Stomach (tissue), 9 donors: ENCODE results near the gene CDCA7. TPM values are rescaled to one million over a fixed set of nuclear protein-coding genes. Genes with fewer than 3 reads are reported as not detected.
"Not testable (repeated sequence)": the region's sequence is repeated elsewhere in the genome, so short reads cannot be mapped to it uniquely, and the experiment has no call there.

Experiments used
- DNase-seq, 2 donors: peaks; one replicate each; pipeline versions ENCODE4 v3.0.0 to v3.0.0-alpha.2; 2013 to 2019
- H3K27ac ChIP-seq, 5 donors: fragments of 200-600 bp in 4 of 5; sonication (generic) in 4 of 5; one replicate each; pipeline ENCODE4 v1.5.1; 2013 to 2019; ENCODE audit warnings: mild to moderate bottlenecking in 1 of 5, moderate library complexity in 1 of 5
- H3K27me3 ChIP-seq, 3 donors: fragments of 200-600 bp; sonication (generic); one replicate each; pipeline ENCODE4 v1.5.1; 2017 to 2019; ENCODE audit warnings: mixed run types in 1 of 3
- H3K36me3 ChIP-seq, 4 donors: fragments of 200-600 bp; sonication (generic); 1 replicate in 3 of 4; 2 replicates in 1 of 4; pipeline ENCODE4 v1.5.1; 2016 to 2019
- H3K4me1 ChIP-seq, 4 donors: fragments of 200-600 bp; sonication (generic); one replicate each; pipeline ENCODE4 v1.5.1; 2016 to 2019
- H3K4me3 ChIP-seq, 4 donors: fragments of 200-600 bp; sonication (generic) in 3 of 4; one replicate each; pipeline ENCODE4 v1.5.1; 2016 to 2019; ENCODE audit warnings: mild to moderate bottlenecking in 1 of 4
- H3K9me3 ChIP-seq, 4 donors: fragments of 200-600 bp; sonication (generic); one replicate each; pipeline ENCODE4 v1.5.1; 2016 to 2019
- EP300 ChIP-seq: sonication (generic); formaldehyde crosslinking; IDR thresholded peaks from one replicate; pipeline ENCODE4 v1.6.1; 2017; ENCODE audit warnings: antibody characterized with exemption
- POLR2A ChIP-seq, 4 donors: fragments of 450-650 bp; IDR thresholded peaks; one replicate each; pipeline ENCODE4 v1.6.1; 2016; ENCODE audit warnings: antibody characterized with exemption in 4 of 4, control low read depth in 2 of 4, mild to moderate bottlenecking in 1 of 4, moderate library complexity in 1 of 4
- POLR2AphosphoS5 ChIP-seq, 3 donors: sonication (generic); formaldehyde crosslinking; IDR thresholded peaks; one replicate each; pipeline ENCODE4 v1.6.1; 2016; ENCODE audit warnings: antibody characterized with exemption in 3 of 3
- WGBS, 5 donors: extraction: QIAGEN DNeasy Blood & Tissue Kit in 3 of 5; methylation state at CpG; one replicate each; pipeline versions ENCODE4 v1.1.5 to v1.1.7; 2013 to 2018; 5-methylcytosine and 5-hydroxymethylcytosine counted together
- intact Hi-C: fragments of 100-400 bp; cut with DNase I; formaldehyde crosslinking; loops from one replicate; pipeline ENCODE4 v1.15.1; 2023; ENCODE audit warnings: low total_unique reads
- polyA plus RNA-seq, 3 donors: library from polyadenylated mRNA; stranded (reverse); fragments of 200-250 nt; gene quantifications; one replicate each; pipeline ENCODE4 v1.2.3, GENCODE V29; 2013
- total RNA-seq, 5 donors: library from RNA; depleted of rRNA; stranded (reverse); fragments of >200 nt; gene quantifications; one replicate each; pipeline versions ENCODE4 v1.1.0 to v1.2.3, GENCODE V29; 2014 to 2016
- TF ChIP-seq, protein P1 (sequence below), 7 experiments: fragments of 450-650 bp in 4 of 7; fragments of 200-600 bp in 3 of 7; sonication (generic) in 3 of 7; IDR thresholded peaks; one replicate each; pipeline ENCODE4 v1.5.1; 2016 to 2019; ENCODE audit warnings: antibody characterized with exemption in 7 of 7, control low read depth in 2 of 7, mild to moderate bottlenecking in 1 of 7
- donor health status: healthy with polysubstance abuse.
- donor health status: Bipolar disorder and iron deficiency.
- donor health status: healthy.

CDCA7 gene
- total and polyA plus RNA-seq, 8 donors: 0.61 to 41.1 (median 8.1) TPM

DNA sequence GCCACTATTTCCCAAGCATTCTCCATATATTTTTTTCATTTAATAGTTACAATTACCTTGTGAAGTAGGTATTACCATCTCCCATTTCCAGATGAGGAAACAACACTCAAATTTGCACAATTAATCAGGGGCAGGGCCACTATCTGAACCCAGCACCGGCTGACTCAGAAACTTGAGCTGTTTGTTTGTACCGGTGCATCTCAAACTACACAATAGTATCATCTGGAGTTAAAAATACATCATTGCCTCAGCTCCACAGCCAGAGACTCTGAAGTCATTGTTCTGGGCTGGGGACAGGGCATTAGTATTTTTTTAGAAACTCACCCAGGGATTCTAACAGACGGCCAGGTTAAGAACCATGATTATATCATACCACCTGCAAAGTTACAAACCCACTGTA is 55.9 kb downstream of the CDCA7 start:
- Histone ChIP-seq H3K27ac (no peak overlapping the region), H3K4me3 (no peak overlapping the region), H3K36me3 (no peaks in the 10 kb centered on the region), H3K4me1 (no peaks in the 10 kb centered on the region), H3K9me3 (no peaks in the 10 kb centered on the region), H3K27me3 (peaks cover 0 to 6% (median 0%) of the 10 kb centered on the region in 3 donors)
- DNase-seq: no peak
- no peak for TF ChIP-seq EP300
- TF ChIP-seq POLR2AphosphoS5 (IDR thresholded peaks at IDR 0.05): no peak
- TF ChIP-seq, protein P1, sequence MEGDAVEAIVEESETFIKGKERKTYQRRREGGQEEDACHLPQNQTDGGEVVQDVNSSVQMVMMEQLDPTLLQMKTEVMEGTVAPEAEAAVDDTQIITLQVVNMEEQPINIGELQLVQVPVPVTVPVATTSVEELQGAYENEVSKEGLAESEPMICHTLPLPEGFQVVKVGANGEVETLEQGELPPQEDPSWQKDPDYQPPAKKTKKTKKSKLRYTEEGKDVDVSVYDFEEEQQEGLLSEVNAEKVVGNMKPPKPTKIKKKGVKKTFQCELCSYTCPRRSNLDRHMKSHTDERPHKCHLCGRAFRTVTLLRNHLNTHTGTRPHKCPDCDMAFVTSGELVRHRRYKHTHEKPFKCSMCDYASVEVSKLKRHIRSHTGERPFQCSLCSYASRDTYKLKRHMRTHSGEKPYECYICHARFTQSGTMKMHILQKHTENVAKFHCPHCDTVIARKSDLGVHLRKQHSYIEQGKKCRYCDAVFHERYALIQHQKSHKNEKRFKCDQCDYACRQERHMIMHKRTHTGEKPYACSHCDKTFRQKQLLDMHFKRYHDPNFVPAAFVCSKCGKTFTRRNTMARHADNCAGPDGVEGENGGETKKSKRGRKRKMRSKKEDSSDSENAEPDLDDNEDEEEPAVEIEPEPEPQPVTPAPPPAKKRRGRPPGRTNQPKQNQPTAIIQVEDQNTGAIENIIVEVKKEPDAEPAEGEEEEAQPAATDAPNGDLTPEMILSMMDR (IDR thresholded peaks at IDR 0.05): no peak
- TF ChIP-seq POLR2A (IDR thresholded peaks at IDR 0.05): no peak
- 55 to 73% (median 62%) methylated on average over 3 of the region's 3 CpGs for WGBS, 5 donors
- intact Hi-C loops: loop anchor here (10.0 kb wide), 1 partner anchor 934 kb away; no protein-coding TSS in a partner anchor

DNA sequence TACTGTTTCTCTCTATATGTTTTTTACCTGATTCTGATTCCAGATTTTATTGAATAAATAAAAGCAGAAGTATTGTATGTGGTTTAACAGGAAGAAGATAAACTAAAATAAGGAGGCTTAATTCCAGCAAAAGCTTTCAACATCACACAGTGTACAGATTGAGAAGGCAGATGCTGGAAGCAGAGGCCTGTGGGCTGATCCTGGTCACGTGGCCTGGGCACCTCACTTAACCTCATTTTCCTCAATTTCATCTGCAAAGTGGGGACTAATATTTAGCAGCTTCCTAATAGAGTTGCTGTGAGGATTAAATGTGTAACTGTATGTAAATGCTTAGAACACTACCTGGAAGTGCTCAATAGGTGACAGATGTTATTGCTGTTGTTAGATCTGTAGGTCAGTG is 58.0 kb downstream of the CDCA7 start:
- Histone ChIP-seq H3K36me3 (no peaks in the 10 kb centered on the region), H3K27ac (no peak overlapping the region), H3K4me1 (no peaks in the 10 kb centered on the region), H3K9me3 (no peaks in the 10 kb centered on the region), H3K4me3 (no peak overlapping the region), H3K27me3 (peaks cover 0 to 15% (median 0%) of the 10 kb centered on the region in 3 donors)
- intact Hi-C loops: loop anchor here (10.0 kb wide), 1 partner anchor 932 kb away; no protein-coding TSS in a partner anchor
- no peak for DNase-seq
- TF ChIP-seq POLR2A (IDR thresholded peaks at IDR 0.05) (no peak), POLR2AphosphoS5 (IDR thresholded peaks at IDR 0.05) (no peak), EP300 (no peak)
- TF ChIP-seq, protein P1 (IDR thresholded peaks at IDR 0.05): no peak
- WGBS, 5 donors: 17 to 46% (median 22%) methylated on average over 1 of the region's 1 CpG

DNA sequence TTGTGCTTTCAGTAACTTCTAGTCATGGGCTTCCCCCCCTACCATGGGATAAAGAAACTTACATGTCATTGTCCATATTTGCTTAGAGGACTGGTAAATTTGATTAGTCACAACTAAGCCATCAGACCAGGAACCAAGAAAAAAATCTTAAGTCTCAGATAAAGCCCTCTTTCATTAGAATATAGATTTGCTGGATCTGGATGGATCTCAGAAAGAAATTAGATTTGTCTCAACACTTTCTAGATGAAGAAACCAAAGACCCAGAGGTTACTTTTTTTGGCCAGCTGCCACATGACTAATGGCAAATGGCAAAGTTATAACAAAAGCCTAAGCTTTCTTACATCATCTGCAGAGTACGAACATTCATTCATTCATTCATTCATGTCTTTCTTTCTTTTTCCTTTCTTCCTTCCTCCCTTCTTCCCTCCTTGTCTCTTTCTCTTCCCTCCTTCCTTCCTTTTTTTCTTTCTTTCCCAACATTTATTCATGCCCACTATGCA is 60.2 kb downstream of the CDCA7 start:
- H3K4me1 ChIP-seq: no peaks in the 10 kb centered on the region
- TF ChIP-seq, protein P1 (IDR thresholded peaks at IDR 0.05): no peak
- TF ChIP-seq POLR2AphosphoS5 (IDR thresholded peaks at IDR 0.05) (no peak), POLR2A (IDR thresholded peaks at IDR 0.05) (no peak), EP300 (no peak)
- H3K9me3 ChIP-seq: no peaks in the 10 kb centered on the region

DNA sequence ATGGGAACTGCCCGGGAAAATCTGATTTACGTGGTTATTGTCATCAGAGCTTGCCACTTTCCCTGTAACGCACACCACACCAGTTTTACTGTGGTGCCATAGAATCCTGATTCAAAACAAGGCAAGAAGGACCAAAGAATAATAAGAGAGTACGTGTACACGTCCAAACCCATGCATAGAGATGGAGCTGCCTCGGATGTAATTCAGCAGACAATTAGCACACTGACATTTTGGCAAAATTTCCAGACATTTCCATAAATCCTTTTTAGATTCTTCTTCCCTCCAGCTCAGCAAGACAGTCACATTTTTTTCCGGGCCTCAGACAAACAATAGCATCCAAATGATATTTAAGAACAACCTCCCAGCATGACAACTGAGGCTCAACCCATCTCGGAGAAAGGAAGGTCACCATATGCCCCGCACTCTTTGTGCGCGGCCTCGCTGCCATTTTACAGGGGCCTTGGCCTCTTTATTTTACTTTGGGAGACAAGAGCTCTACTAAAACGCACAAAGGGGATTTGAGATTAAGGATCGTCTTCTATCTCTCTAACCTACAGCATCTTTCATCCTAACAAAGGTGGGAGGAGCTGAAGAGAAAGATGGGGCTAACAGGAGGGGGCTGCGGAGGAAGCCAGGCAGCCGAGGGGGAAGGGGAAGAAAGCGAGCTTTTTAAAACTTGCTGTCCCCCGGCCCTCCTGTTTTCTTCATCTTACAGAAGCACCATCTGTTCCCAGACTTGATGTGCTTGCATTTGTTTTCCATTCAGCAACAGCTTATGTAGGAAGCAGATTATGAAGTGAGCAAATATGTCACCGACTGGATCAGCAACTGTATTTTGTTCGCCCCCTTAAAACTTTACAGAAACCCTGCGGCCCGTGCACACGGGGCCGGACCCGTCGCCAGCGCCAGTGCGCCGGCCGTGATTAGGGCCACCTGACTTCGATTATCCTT is 61.0 kb downstream of the CDCA7 start:
- 69 to 80% (median 78%) methylated on average over 31 of the region's 31 CpGs for WGBS, 5 donors
- no peaks in the 10 kb centered on the region for H3K9me3 ChIP-seq
- no peaks in the 10 kb centered on the region for H3K36me3 ChIP-seq
- H3K4me1 ChIP-seq: no peaks in the 10 kb centered on the region
- H3K27ac ChIP-seq: no peak overlapping the region
- no peak overlapping the region for H3K4me3 ChIP-seq
- intact Hi-C loops: loop anchor here (10.0 kb wide), 1 partner anchor 929 kb away; no protein-coding TSS in a partner anchor
- peaks cover 0 to 15% (median 0%) of the 10 kb centered on the region in 3 donors for H3K27me3 ChIP-seq
- TF ChIP-seq POLR2A (IDR thresholded peaks at IDR 0.05) (no peak), POLR2AphosphoS5 (IDR thresholded peaks at IDR 0.05) (no peak), EP300 (no peak)
- TF ChIP-seq, protein P1 (IDR thresholded peaks at IDR 0.05): no peak
- peak in 1 of 2 donors; percentile 18 for DNase-seq

More for the DNA sequence above, 60.2 kb downstream of the CDCA7 start:
- no peak overlapping the region for H3K27ac ChIP-seq
- peaks cover 0 to 15% (median 0%) of the 10 kb centered on the region in 3 donors for H3K27me3 ChIP-seq
- H3K4me3 ChIP-seq: no peak overlapping the region
- intact Hi-C loops: loop anchor here (10.0 kb wide), 1 partner anchor 930 kb away; no protein-coding TSS in a partner anchor
- DNase-seq: peak in 1 of 2 donors; percentile 32
- no peaks in the 10 kb centered on the region for H3K36me3 ChIP-seq
- 48 to 69% (median 65%) methylated on average over 1 of the region's 1 CpG for WGBS, 5 donors

DNA sequence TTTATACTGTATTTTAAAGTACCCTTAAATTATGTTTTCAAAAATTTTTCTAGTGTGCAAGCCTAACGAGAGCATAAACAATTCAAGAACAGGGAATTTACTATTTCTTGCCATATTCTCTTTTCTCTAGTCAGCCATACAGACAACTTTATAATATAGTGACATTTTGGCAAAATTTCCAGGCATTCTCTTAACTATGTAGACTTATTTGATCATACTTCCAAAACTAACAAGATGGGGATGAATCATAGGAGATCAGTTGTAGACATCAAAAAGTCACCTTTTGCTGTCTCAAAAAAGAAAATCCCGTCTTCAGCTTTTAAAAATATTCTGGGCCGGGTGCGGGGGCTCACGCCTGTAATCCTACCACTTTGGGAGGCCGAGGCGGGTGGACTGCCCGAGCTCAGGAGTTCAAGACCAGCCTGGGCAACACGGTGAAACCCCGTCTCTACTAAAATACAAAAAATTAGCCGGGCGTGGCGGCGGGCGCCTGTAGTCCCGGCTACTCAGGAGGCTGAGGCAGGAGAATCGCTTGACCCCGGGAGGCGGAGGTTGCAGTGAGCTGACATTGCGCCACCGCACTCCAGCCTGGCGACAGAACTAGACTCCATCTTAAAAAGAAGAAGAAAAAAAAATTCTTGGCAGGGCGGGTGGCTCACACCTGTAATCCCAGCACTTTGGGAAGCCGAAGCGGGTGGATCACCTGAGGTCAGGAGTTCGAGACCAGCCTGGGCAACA is 61.9 kb downstream of the CDCA7 start:
- H3K9me3 ChIP-seq, DNase-seq, H3K4me3 ChIP-seq, H3K4me1 ChIP-seq, H3K27ac ChIP-seq, H3K36me3 ChIP-seq: not testable (repeated sequence)
- 88 to 96% (median 94%) methylated on average over 25 to 26 of the region's 26 CpGs for WGBS, 5 donors
- intact Hi-C loops: loop anchor here (10.0 kb wide), 1 partner anchor 928 kb away; no protein-coding TSS in a partner anchor
- H3K27me3 ChIP-seq: peaks cover 0 to 18% (median 0%) of the 10 kb centered on the region in 3 donors
